ENCODE measurements around the gene CASP4. TPM values are rescaled to one million over a fixed set of nuclear protein-coding genes. Genes with fewer than 3 reads are reported as not detected.
A peak's percentile ranks its signal among the peaks of the same experiment; 100 is the strongest.

Gene CASP4
- total and polyA plus RNA-seq, 2 of the 4 experiments (the other 2 are of a cell fraction) = 82.5 to 91.9 TPM

- no peaks in the 10 kb centered on the region for H3K27me3 ChIP-seq (ENCODE audit: control insufficient read depth, insufficient read depth, low read length)
- no TSS peak for BruUV-seq (replicated peaks)
- no peak overlapping the region for H4K8ac ChIP-seq (ENCODE audit: low read depth in 2 of 2, low read length in 2 of 2)
- H3K4me2 ChIP-seq (ENCODE audit: low read depth, low read length) = no peak overlapping the region
- H3K4me3 ChIP-seq (ENCODE audit: insufficient read depth, low read depth, low read length) = no peak overlapping the region
- H3K18ac ChIP-seq (ENCODE audit: low read depth, low read length) = no peak overlapping the region
- H4K20me1 ChIP-seq (ENCODE audit: insufficient read depth, low read length) = peaks cover 6% of the 10 kb centered on the region; the same call in 1 of the 2 replicates
- CTCF ChIA-PET = no interaction called here
- H3K4me1 ChIP-seq (ENCODE audit: control insufficient read depth, insufficient read depth, low read length) = no peaks in the 10 kb centered on the region
- H3K4ac ChIP-seq (ENCODE audit: low read depth, low read length) = no peak overlapping the region
- no peak overlapping the region for H2AFZ ChIP-seq (replicated peaks; ENCODE audit: low read length, poor library complexity)
- in situ Hi-C loops (cut with MboI; ENCODE audit: low sequenced_read_pairs) = no loop called here
- no peak overlapping the region for H2BK120ac ChIP-seq (ENCODE audit: low read depth, low read length)
- H2BK20ac ChIP-seq (ENCODE audit: low read depth, low read length) = no peak overlapping the region
- H3K56ac ChIP-seq (ENCODE audit: extremely low read depth, insufficient read depth, low read length) = no peak overlapping the region
- no peak overlapping the region for H2BK5ac ChIP-seq (ENCODE audit: low read depth, low read length, poor library complexity, severe bottlenecking)
- H3K79me1 ChIP-seq (ENCODE audit: low read depth in 1 of 2, low read length in 2 of 2) = peaks cover 16 to 36% of the 10 kb centered on the region in 2 experiments
- H3K23ac ChIP-seq (ENCODE audit: low read depth, low read length) = no peak overlapping the region
- H4K5ac ChIP-seq (ENCODE audit: low read depth, low read length) = no peak overlapping the region
- no peak overlapping the region for H2BK15ac ChIP-seq (ENCODE audit: low read depth, low read length)
- POLR2A ChIA-PET (ENCODE audit: unreplicated experiment) = no interaction called here
- peaks cover 17% of the 10 kb centered on the region for H3K36me3 ChIP-seq (ENCODE audit: control insufficient read depth, insufficient read depth, low read length)
- no peak for DNase-seq
- TF ChIP-seq MXI1 (IDR thresholded peaks at IDR 0.05; ENCODE audit: borderline replicate concordance, low read depth, low read length) (no peak), ELK1 (IDR thresholded peaks at IDR 0.05; ENCODE audit: borderline replicate concordance, low read depth, low read length) (no peak), MAZ (IDR thresholded peaks at IDR 0.05; ENCODE audit: borderline replicate concordance, low read depth, low read length) (no peak), SMC3 (IDR thresholded peaks at IDR 0.05; ENCODE audit: low read depth, low read length) (no peak), CEBPB (IDR thresholded peaks at IDR 0.05; ENCODE audit: low read depth, low read length) (peak; percentile 90)
- no peak overlapping the region for H4K91ac ChIP-seq (ENCODE audit: insufficient read depth, low read depth, low read length)
- H3K9me1 ChIP-seq (ENCODE audit: insufficient read depth, low read length) = no peaks in the 10 kb centered on the region
- H2AK5ac ChIP-seq (ENCODE audit: low read depth, low read length) = no peak overlapping the region
- intact Hi-C loops (cut with micrococcal nuclease) = no loop called here
- H3K9ac ChIP-seq (ENCODE audit: low read depth, low read length) = no peak overlapping the region
- no peaks in the 10 kb centered on the region for H3K9me3 ChIP-seq (ENCODE audit: control insufficient read depth, insufficient read depth, low read length)
- no peak overlapping the region for H2AK9ac ChIP-seq (replicated peaks; ENCODE audit: low read depth, low read length, poor library complexity)
- ATAC-seq (ENCODE audit: low read depth) = no peak
- dilution Hi-C loops (cut with HindIII; ENCODE audit: low sequenced_read_pairs, unreplicated experiment) = no loop called here
- no peak overlapping the region for H3K27ac ChIP-seq (ENCODE audit: insufficient read depth, low read length)
- H3K14ac ChIP-seq (replicated peaks; ENCODE audit: low read depth, low read length) = no peak overlapping the region
Measured at GRCh38 chr11:104956528-104956927, 11.8 kb downstream of the CASP4 start.
